Dermis lymphatic vessel endothelial cell (primary cell): Measurements from ENCODE around the gene BBOX1. TPM values are rescaled to one million over a fixed set of nuclear protein-coding genes. Genes with fewer than 3 reads are reported as not detected.

Experiments used
- total RNA-seq: library from RNA; depleted of rRNA; stranded (reverse); fragments of >200 nt; gene quantifications from 2 replicates; pipeline ENCODE4 v1.2.1, GENCODE V29; 2014

Gene BBOX1, protein sequence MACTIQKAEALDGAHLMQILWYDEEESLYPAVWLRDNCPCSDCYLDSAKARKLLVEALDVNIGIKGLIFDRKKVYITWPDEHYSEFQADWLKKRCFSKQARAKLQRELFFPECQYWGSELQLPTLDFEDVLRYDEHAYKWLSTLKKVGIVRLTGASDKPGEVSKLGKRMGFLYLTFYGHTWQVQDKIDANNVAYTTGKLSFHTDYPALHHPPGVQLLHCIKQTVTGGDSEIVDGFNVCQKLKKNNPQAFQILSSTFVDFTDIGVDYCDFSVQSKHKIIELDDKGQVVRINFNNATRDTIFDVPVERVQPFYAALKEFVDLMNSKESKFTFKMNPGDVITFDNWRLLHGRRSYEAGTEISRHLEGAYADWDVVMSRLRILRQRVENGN
- total RNA-seq: not detected in 2 replicates

DNA sequence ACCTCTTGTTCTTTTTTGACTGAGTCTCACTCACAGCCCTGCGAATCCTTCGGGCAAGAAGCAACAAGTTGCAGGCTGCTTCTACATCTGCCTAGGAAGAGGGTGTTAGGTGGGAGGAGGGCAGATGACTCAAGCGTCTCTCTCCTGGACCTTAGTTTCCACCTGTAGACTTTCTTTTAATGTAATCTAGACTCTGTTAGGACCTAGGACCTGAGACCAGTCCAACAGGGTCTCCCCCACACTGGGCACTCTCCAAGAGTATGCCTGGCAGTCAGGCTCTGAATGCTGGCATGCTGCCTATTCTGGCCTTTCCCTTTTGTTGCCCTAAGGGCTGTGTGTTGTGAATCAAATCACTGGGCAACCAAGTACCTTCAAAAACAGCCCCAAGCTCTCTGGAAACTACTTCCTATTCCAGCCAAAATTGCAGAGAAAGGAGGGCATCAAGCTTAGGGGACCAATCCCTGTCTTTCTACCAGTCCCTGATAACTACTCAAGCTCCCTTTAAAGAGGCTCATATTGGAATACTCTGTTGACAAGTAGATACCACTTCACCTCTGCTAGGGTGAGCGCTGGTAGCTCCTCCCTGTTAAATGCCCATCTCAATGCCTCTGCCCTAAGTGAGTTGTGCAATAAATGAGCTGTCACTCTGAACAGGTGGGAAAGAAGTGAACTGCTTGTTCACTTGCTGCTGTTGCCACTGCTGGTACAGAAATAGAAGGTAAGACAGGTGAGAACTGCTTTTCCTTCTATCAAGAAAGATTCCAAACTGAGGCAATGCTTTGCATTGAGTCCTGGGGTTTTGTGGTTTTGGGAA is at the start of gene BBOX1:
TSS of gene BBOX1 (plus strand) at position 514 of the 814 bp plus-strand sequence. CDS start 14,616 bp downstream, outside the sequence.

DNA sequence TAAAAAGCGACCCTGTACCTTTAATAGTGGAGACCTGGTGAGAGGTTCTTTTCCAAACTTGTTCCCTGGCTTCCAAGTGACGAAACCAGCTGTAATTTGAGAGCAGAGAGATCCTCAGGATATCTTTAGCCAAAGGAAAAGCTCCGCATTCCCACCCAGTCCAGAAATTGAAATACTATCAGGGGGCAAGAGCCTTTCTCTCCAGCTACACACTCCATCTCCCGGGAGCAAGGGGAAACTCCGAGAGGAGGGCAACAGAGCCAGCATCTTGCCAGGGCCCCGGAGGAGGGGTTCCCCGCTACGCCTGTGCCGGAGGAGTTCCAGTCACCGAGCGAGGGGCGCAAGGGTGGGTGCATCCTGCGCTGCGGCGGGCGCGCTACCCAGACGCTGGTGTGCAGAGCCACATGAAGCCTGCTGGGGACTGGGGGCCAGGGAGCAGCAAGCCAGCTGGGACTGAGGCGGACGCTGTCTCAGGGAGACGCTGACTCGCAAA is 46.6 kb upstream of the BBOX1 start, which contains the start of gene FIBIN:
TSS of gene FIBIN (plus strand) at position 148 of the 493 bp plus-strand sequence. CDS start 415 bp downstream, outside the sequence.

Other genes starting within 250 kb of the BBOX1 start
- under 0.01 TPM in 1 of 2 replicates, not detected in the other for gene FIBIN, start 46.7 kb upstream of the BBOX1 start, total RNA-seq